Kidney epithelial cell (primary cell): ENCODE measurements around the gene SKA2. TPM values are rescaled to one million over a fixed set of nuclear protein-coding genes. Genes with fewer than 3 reads are reported as not detected.
"Not testable (repeated sequence)": the region's sequence is repeated elsewhere in the genome, so short reads cannot be mapped to it uniquely, and the experiment has no call there.

Experiments
- DNase-seq: peaks from one replicate; pipeline ENCODE4 v3.0.0-alpha.2; 2010; ENCODE audit warnings: low read depth
- H3K27me3 ChIP-seq: 2 replicates; pipeline ENCODE4 v1.6.0; 2011; ENCODE audit warnings: low read length; ENCODE audit not compliant: control insufficient read depth, insufficient read depth
- H3K36me3 ChIP-seq: 2 replicates; pipeline ENCODE4 v1.5.1; 2011; ENCODE audit warnings: low read length; ENCODE audit not compliant: control insufficient read depth, insufficient read depth
- H3K4me3 ChIP-seq: 2 replicates; pipeline ENCODE4 v1.5.1; 2011; ENCODE audit warnings: low read depth, mild to moderate bottlenecking, control low read depth, low read length
- CTCF ChIP-seq: IDR thresholded peaks from 2 replicates; pipeline ENCODE4 v1.5.1; 2011; ENCODE audit warnings: mild to moderate bottlenecking, moderate library complexity, low read length, control low read depth, inconsistent platforms; ENCODE audit not compliant: insufficient read depth, poor library complexity, severe bottlenecking
- total RNA-seq: library from RNA; depleted of rRNA; stranded (reverse); fragments of >200 nt; gene quantifications from 2 replicates; pipeline ENCODE4 v1.2.3, GENCODE V29; 2015

The SKA2 gene
- total RNA-seq, 1 donor from 2014 or later, result 42.8 TPM

- TF ChIP-seq CTCF, result no peak
- DNase-seq, result no peak
- Histone ChIP-seq H3K27me3 (no peaks in the 10 kb centered on the region), H3K4me3 (no peak overlapping the region), H3K36me3 (no peaks in the 10 kb centered on the region)
Observed at GRCh38 chr17:59186850-59187249, 31.9 kb upstream of the SKA2 start.

GRCh38 chr17:59185997-59186396 lies 31.0 kb upstream of the SKA2 start:
- Histone ChIP-seq H3K27me3 (no peaks in the 10 kb centered on the region), H3K36me3 (no peaks in the 10 kb centered on the region), H3K4me3 (no peak overlapping the region)
- TF ChIP-seq CTCF, result no peak
- no peak for DNase-seq

GRCh38 chr17:59181481-59181880 lies 26.5 kb upstream of the SKA2 start:
- no peak overlapping the region for H3K4me3 ChIP-seq
- H3K27me3 ChIP-seq, result no peaks in the 10 kb centered on the region
- no peak for TF ChIP-seq CTCF
- no peaks in the 10 kb centered on the region for H3K36me3 ChIP-seq
- DNase-seq, result no peak

GRCh38 chr17:59180626-59181025 lies 25.6 kb upstream of the SKA2 start:
- no peak for TF ChIP-seq CTCF
- H3K36me3 ChIP-seq, result no peaks in the 10 kb centered on the region
- DNase-seq, result no peak
- no peaks in the 10 kb centered on the region for H3K27me3 ChIP-seq
- no peak overlapping the region for H3K4me3 ChIP-seq

GRCh38 chr17:59179601-59180000 lies 24.6 kb upstream of the SKA2 start:
- H3K27me3 ChIP-seq, H3K4me3 ChIP-seq, DNase-seq, H3K36me3 ChIP-seq: not testable (repeated sequence)

- H3K4me3 ChIP-seq, result no peak overlapping the region
- H3K36me3 ChIP-seq, result no peaks in the 10 kb centered on the region
- no peaks in the 10 kb centered on the region for H3K27me3 ChIP-seq
- TF ChIP-seq CTCF, result peak; percentile 4
- no peak for DNase-seq
Observed at GRCh38 chr17:59178266-59178985, 23.4 kb upstream of the SKA2 start.
